ENCODE measurements around the gene IRAK1BP1. TPM values are rescaled to one million over a fixed set of nuclear protein-coding genes. Genes with fewer than 3 reads are reported as not detected.
"Not testable (repeated sequence)": the region's sequence is repeated elsewhere in the genome, so short reads cannot be mapped to it uniquely, and the experiment has no call there.

Gene IRAK1BP1
- total and polyA plus RNA-seq, 10 of the 15 experiments (the other 5 are each of a cell fraction or from before 2014, with no cell fraction given): 2.3 to 6.7 (median 3.9) TPM

DNA sequence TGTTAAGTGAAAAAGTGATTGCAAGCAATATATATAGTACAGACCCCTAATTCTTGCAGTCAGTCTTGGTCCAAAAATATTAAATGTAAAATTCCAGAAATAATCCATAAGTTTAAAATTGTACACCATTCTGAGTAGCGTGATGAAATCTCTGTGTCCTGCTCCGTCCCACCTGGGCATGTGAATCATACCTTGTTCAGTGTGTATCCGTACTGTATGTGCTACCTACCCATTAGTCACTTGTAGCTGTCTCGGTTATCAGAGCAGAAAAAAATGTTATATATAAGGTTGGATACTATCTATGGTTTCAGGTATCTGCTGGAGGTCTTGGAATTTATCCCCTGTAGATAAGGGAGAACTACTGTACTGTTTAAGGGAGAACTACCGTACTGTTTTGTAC is 16.3 kb downstream of the IRAK1BP1 start (continued):
- TF ChIP-seq, protein P1, sequence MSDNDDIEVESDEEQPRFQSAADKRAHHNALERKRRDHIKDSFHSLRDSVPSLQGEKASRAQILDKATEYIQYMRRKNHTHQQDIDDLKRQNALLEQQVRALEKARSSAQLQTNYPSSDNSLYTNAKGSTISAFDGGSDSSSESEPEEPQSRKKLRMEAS (IDR thresholded peaks at IDR 0.05; ENCODE audit: low read depth, low read length): no peak
- TF ChIP-seq ZNF274 (IDR thresholded peaks at IDR 0.05; ENCODE audit: insufficient read depth, insufficient read length) (no peak), SREBF1 (IDR thresholded peaks at IDR 0.05; ENCODE audit: low read length) (no peak), MYB (IDR thresholded peaks at IDR 0.05; ENCODE audit: borderline replicate concordance, low read depth, low read length) (no peak), ZSCAN29 (IDR thresholded peaks at IDR 0.05) (no peak)
- TF ChIP-seq, protein P2, sequence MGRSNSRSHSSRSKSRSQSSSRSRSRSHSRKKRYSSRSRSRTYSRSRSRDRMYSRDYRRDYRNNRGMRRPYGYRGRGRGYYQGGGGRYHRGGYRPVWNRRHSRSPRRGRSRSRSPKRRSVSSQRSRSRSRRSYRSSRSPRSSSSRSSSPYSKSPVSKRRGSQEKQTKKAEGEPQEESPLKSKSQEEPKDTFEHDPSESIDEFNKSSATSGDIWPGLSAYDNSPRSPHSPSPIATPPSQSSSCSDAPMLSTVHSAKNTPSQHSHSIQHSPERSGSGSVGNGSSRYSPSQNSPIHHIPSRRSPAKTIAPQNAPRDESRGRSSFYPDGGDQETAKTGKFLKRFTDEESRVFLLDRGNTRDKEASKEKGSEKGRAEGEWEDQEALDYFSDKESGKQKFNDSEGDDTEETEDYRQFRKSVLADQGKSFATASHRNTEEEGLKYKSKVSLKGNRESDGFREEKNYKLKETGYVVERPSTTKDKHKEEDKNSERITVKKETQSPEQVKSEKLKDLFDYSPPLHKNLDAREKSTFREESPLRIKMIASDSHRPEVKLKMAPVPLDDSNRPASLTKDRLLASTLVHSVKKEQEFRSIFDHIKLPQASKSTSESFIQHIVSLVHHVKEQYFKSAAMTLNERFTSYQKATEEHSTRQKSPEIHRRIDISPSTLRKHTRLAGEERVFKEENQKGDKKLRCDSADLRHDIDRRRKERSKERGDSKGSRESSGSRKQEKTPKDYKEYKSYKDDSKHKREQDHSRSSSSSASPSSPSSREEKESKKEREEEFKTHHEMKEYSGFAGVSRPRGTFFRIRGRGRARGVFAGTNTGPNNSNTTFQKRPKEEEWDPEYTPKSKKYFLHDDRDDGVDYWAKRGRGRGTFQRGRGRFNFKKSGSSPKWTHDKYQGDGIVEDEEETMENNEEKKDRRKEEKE (IDR thresholded peaks at IDR 0.05): no peak

DNA sequence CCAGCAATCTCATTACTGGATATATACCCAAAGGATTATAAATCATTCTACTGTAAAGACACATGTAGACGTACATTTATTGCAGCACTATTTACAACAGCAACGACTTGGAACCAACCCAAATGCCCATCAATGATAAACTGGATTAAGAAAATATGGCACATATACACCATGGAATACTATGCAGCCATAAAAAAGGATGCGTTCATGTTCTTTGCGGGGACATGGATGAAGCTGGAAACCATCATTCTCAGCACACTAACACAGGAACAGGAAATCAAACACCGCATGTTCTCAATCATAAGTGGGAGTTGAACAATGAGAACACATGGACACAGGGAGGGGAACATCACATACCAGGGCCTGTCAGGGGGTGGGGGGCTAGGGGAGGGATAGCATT is 22.6 kb downstream of the IRAK1BP1 start:
- H3K4me1 ChIP-seq (ENCODE audit: control insufficient read depth, insufficient read depth, low read length); FAIRE-seq; in situ Hi-C loops (cut with MboI); intact Hi-C loops (cut with micrococcal nuclease; ENCODE audit: unreplicated experiment); H3K4me3 ChIP-seq; CTCF ChIA-PET; H3K9ac ChIP-seq (ENCODE audit: control insufficient read depth, insufficient read depth, low read length); BruUV-seq (replicated peaks); DNase-seq (ENCODE audit: low read depth, low spot score); H3K4me2 ChIP-seq (ENCODE audit: control insufficient read depth, insufficient read depth); H3K27ac ChIP-seq (ENCODE audit: control insufficient read depth, insufficient read depth); SMC1A ChIA-PET (ENCODE audit: uncharacterized antibody, unreplicated experiment); H3K9me3 ChIP-seq (replicated peaks; ENCODE audit: control insufficient read depth, insufficient read depth, low read length); POLR2A ChIA-PET; H4K20me1 ChIP-seq (ENCODE audit: control insufficient read depth, insufficient read depth); H2AFZ ChIP-seq (ENCODE audit: control insufficient read depth, low read depth, low read length); RAD21 ChIA-PET (ENCODE audit: unreplicated experiment); H3K79me2 ChIP-seq (ENCODE audit: control insufficient read depth, insufficient read depth, low read length); H3K36me3 ChIP-seq (ENCODE audit: control insufficient read depth in 2 of 2, insufficient read depth in 2 of 2, low read length in 1 of 2); H3K27me3 ChIP-seq (replicated peaks in 1 of 2; ENCODE audit: control insufficient read depth in 2 of 2, insufficient read depth in 2 of 2, low read length in 1 of 2); ATAC-seq: not testable (repeated sequence)
- over 99% methylated on average over 5 of the region's 5 CpGs for WGBS (ENCODE audit: insufficient coverage, insufficient replicate concordance, low lambda C conversion rate, missing lambda C conversion rate)
